GM18951 (cell line): Measurements from ENCODE around the gene PLXDC2.

ENCODE experiments used
- POLR2A ChIP-seq: IDR thresholded peaks from 4 replicates; pipeline ENCODE4 v1.6.1; 2011; ENCODE audit warnings: mild to moderate bottlenecking; ENCODE audit not compliant: insufficient read length, insufficient read depth; ENCODE audit errors: extremely low read depth
- in situ Hi-C: fragments of 300-500 bp; cut with MboI; formaldehyde crosslinking; loops from one replicate; pipeline ENCODE4 v1.12.0; 2022; ENCODE audit warnings: low sequenced_read_pairs, mixed read lengths, inconsistent platforms; ENCODE audit not compliant: unreplicated experiment

The PLXDC2 gene

DNA sequence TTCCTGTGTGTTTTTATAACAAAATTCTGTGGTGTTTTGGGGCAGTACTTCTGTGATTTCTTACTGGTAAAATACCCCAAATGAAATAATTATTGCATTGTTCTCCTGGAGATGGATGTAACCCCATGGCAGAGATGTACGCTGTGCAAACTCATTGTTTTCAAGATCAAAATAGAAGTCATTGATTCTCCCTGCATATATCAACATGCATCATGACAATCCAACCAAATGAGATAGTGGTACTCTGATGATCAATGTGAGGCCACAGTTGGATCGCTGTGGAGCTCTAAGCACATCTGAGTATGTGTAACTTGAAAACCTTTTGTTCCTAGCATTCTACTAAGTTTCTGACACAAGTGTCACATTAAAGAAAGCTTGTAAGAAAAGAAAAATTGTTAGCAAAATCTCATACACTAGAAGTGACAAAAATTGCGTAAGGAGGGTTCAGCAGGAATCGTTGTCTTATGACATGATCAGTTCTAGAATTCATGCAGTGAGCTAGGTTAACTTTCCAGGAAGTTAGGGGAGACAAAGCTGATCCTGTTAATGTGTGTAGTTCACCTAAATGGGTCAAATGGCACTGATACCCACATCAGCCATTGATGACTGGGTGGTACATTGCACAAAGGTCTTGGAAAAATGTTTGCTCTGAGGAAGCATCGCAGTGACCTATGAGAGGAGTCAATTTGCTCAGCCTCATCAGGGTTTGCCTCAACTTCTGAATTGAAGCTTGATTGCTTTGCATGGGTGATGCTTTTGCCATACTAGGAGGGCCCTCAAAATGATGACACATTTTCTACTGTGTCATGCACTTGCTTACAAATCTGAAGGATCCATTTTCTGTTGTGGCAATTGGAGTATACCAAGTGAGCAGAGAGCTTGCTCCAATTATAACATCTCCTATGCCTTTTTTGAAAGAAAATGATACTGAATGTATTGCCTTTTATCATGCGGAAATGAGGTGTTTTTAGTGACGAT, 145.1 kb downstream of the PLXDC2 start:
- in situ Hi-C loops = no loop called here
- TF ChIP-seq POLR2A = no peak

DNA sequence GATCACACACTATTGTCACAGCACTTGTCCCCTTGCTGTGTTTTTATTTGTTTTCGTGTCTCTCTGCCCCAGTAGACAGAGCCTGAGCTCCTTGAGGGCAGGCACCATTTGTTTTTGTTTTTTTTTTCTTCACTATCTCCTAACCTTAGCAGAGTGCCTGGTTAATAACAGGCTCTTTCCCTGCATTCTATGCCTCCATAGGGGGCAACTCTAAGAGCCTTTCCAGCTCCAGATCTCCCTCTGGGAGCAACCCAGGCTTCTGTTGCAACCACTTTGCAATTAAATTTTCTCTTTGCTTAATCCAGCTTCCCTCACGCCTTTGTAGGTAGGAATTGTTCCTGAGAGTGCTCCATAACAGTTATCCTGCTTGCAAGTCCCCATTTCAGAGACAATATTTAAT, 148.4 kb downstream of the PLXDC2 start:
- no peak for TF ChIP-seq POLR2A
- in situ Hi-C loops = no loop called here

- in situ Hi-C loops = no loop called here
- TF ChIP-seq POLR2A = no peak
Measured at GRCh38 chr10:19966751-19967150, 150.5 kb downstream of the PLXDC2 start.

DNA sequence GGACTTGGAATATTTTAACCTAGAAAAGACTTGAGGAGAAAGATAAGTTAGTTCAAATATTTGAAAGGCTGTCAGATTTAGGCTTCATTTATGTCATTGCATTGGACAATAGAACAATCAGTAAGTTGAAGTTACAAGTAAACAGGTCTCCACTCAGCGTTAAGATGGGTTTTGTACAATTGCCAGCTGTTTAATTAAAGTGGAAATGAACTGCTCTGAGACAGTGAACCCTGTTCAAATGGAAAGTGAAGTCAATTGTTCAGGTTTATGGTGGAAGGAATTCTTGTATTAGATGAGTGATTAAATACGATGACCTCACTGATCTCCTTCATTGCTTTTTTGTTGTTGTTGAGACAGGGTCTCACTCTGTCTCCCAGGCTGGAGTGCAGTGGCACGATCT, 151.7 kb downstream of the PLXDC2 start:
- in situ Hi-C loops = no loop called here
- no peak for TF ChIP-seq POLR2A

DNA sequence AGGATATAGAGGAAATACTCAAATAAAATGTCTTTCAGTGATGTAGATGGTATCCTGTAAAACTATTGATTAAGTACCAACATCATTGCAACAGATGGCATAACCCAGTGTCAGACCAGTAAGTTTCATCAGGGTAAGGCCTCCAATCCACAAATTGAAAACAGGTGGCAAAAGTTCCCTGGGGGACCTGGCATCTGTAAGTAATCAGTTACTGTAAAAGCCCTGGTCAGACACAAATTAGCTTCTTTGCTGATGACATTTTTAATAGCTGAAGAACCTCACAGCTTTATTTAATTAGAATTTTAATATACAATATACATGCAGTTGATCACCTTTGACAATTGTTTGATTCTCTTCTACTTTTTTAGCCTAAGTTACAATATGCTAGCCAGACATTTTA, 152.5 kb downstream of the PLXDC2 start:
- in situ Hi-C loops = no loop called here
- no peak for TF ChIP-seq POLR2A

DNA sequence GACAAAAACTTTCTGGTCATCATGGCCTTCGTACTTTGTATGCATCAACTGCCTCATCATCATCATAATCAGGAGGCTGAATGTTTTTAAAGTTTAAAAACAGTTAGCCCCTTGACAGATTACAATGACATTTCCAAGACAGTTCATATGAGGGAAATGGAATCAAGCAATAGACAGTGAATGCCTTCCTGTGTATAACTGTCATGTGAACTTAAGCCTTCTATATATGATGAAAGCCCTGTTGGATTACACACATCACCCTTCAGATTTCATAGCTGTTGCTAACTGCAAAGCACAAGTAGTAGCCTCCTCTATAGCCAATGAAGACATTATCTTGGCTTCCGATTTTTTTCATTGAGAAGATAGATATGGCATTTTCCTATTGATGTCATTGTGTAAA, 154.0 kb downstream of the PLXDC2 start:
- in situ Hi-C loops = no loop called here
- no peak for TF ChIP-seq POLR2A

- in situ Hi-C loops = no loop called here
- no peak for TF ChIP-seq POLR2A
Measured at GRCh38 chr10:19970717-19971116, 154.5 kb downstream of the PLXDC2 start.

GRCh38 chr10:19971343-19972052, 155.3 kb downstream of the PLXDC2 start:
- in situ Hi-C loops = no loop called here
- no peak for TF ChIP-seq POLR2A

DNA sequence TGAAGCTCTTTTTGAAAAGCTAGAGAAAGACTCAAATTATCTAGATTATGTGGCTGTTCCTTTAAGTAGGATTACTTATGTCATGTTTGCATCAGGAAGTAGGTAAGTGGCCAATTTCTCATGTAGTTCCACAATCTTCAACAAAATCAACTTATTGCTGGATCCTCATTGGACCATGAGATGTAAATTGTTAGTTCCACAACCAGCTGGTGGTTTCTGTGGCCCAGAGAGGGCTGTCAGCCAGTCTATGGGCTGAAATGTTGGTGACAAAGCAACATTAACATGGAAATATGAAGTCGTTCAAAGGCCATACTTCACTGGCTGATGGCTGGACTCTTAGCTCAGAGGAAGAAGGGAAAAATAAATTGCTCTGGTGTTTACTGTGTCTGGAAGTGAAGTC, 157.9 kb downstream of the PLXDC2 start:
- in situ Hi-C loops = no loop called here
- no peak for TF ChIP-seq POLR2A

DNA sequence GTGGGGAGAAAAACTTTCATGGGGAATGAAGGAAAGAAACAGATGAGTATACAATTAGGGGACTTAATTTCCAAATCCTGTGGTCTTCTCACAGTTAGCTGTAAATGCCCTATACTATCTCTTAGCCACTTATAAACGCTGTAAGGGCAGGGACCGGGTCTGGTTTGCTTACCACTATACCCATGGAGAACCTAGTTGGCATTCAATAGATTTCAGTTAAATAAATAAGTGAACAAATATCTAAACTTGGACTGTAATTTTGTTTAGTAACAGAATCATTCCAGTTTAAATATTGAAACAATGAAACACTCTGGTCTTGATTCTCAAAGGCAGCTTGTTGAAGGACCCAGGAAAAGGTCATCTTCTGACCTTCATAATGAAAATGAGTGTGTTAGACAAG, 158.3 kb downstream of the PLXDC2 start:
- TF ChIP-seq POLR2A = no peak
- in situ Hi-C loops = no loop called here

DNA sequence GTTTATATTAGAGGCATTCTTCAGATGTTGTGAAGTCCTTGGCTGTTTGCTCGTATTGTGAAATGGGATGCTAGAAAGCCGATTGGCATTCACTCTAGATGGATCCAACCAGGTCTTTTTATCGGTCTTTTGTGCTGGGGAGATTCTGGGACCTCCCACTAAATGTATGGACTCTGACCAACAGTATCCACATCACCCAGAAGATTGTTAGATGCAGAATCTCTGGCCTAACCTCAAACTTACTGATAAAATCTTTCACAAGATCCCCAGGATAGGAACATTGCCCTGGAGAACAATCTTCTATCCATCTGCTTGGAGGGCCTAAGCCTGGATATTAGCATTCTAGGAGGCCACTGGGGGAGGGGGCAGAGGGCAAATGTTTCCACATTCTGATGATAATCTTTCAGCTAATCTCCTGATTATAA, 160.9 kb downstream of the PLXDC2 start:
- TF ChIP-seq POLR2A = no peak
- in situ Hi-C loops = no loop called here

GRCh38 chr10:19979628-19980027, 163.4 kb downstream of the PLXDC2 start:
- in situ Hi-C loops = no loop called here
- TF ChIP-seq POLR2A = no peak

DNA sequence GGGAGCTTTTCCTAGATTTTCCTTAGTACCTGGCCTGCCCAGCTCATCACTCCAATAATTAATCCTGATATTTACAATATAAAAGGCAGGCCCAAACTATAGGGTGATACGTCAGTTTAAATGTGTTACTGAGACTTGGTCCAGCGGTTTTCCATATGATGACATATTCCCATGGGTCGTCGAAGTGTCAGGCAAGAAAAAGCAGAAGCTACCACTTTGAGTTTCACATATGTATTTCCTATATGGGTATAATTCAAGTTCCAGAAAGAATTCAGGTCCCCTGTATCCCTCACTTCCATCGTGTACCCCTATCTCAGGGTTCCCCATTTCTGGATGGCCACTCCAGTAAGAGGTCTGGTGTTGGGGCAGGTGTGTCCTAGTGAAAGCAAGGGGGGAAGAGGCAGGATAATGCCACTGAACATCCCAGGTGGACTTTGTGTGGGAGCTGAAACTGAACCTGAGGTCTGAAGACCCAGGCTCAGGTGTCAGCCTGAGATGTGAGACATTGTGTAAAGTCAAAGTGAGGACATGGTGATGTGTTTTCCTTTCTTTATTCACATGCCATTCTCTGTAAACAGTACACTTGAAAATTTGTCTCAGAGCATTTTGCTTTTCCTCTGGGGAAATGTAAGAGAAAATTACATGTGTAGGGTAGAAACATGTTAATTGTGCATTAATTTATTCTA, 167.8 kb downstream of the PLXDC2 start:
- TF ChIP-seq POLR2A = no peak
- in situ Hi-C loops = no loop called here
